Measurements from ENCODE around the gene GPR3. TPM values are rescaled to one million over a fixed set of nuclear protein-coding genes. Genes with fewer than 3 reads are reported as not detected.
"Not testable (repeated sequence)": the region's sequence is repeated elsewhere in the genome, so short reads cannot be mapped to it uniquely, and the experiment has no call there.

GPR3 gene
- total RNA-seq, 1 donor from 2014 or later: 0.41 TPM

GRCh38 chr1:27428316-27429028, 36.0 kb downstream of the GPR3 start:
- peak; percentile 83 for DNase-seq

- no peak for DNase-seq
These were observed 36.6 kb downstream of the GPR3 start for GRCh38 chr1:27429029-27429425.

GRCh38 chr1:27430903-27431600, 38.6 kb downstream of the GPR3 start:
- peak; percentile 65 for DNase-seq

- DNase-seq: no peak
These were observed 39.1 kb downstream of the GPR3 start for GRCh38 chr1:27431601-27431940.

GRCh38 chr1:27432725-27433124, 40.3 kb downstream of the GPR3 start:
- not testable (repeated sequence) for DNase-seq

GRCh38 chr1:27433706-27434105, 41.3 kb downstream of the GPR3 start:
- DNase-seq: no peak

- no peak for DNase-seq
These were observed 43.3 kb downstream of the GPR3 start for GRCh38 chr1:27435566-27436203.

- peak; percentile 54 for DNase-seq
These were observed 44.1 kb downstream of the GPR3 start for GRCh38 chr1:27436204-27437159.

- peak; percentile 65 for DNase-seq
These were observed 46.2 kb downstream of the GPR3 start for GRCh38 chr1:27438621-27439061.

- DNase-seq: no peak
These were observed 46.7 kb downstream of the GPR3 start for GRCh38 chr1:27439150-27439549.

GRCh38 chr1:27444632-27445031, 52.2 kb downstream of the GPR3 start:
- DNase-seq: no peak

Other genes starting within 250 kb of the GPR3 start
- 6.4 TPM for gene SLC9A1, start 237.5 kb upstream of the GPR3 start, total RNA-seq
- 36.0 TPM for gene WDTC1, start 158.0 kb upstream of the GPR3 start, total RNA-seq
- 22.3 TPM for gene TMEM222, start 70.5 kb upstream of the GPR3 start, total RNA-seq
- 23.1 TPM for gene SYTL1, start 50.6 kb upstream of the GPR3 start, total RNA-seq
- 12.9 TPM for gene MAP3K6, start 25.7 kb upstream of the GPR3 start, total RNA-seq
- 0.82 TPM for gene FCN3, start 17.8 kb upstream of the GPR3 start, total RNA-seq
- gene CD164L2, start 9.3 kb upstream of the GPR3 start, total RNA-seq: 0.21 TPM
- gene WASF2, start 97.5 kb downstream of the GPR3 start, total RNA-seq: 40.3 TPM
- 50.8 TPM for gene AHDC1, start 211.5 kb downstream of the GPR3 start, total RNA-seq
- gene FGR, start 242.6 kb downstream of the GPR3 start, total RNA-seq: 6.6 TPM

Data from tongue (tissue), 2 donors.